K562 (cell line): ENCODE measurements around the gene HLA-DRB1. TPM values are rescaled to one million over a fixed set of nuclear protein-coding genes. Genes with fewer than 3 reads are reported as not detected.

Experiments
- ATAC-seq: fragments of 200-7000 bp; cut with Tn5 transposase; 3 replicates; pipeline ENCODE4 v1.9.1; 2020; ENCODE audit warnings: moderate library complexity
- BruUV-seq: library from RNA; stranded (reverse); fragments of 400-500 nt; replicated peaks from 2 replicates; lab custom pipeline; 2021; lab: Mats Ljungman, UMichigan
- CTCF ChIA-PET: fragments of 300-600 bp; formaldehyde crosslinking; extraction: SDS; loops from one replicate; lab custom pipeline; 2021; ENCODE audit warnings: low intra/inter-chr PET ratio; lab: Yijun Ruan, JAX
- POLR2A ChIA-PET: fragments of 300-600, 350-650 bp; sonication (Branson Sonifier 250); formaldehyde crosslinking; extraction: SDS; loops from one replicate; lab custom pipeline; 2021; ENCODE audit warnings: antibody characterized with exemption, inconsistent platforms; lab: Yijun Ruan, JAX
- DNase-seq, 4 experiments: peaks; one replicate each; pipeline versions ENCODE4 v3.0.0 to v3.0.0-alpha.2; 2011 to 2018; ENCODE audit warnings: low spot score in 3 of 4, mixed read lengths in 3 of 4; ENCODE audit errors: extremely low read depth in 1 of 4
- FAIRE-seq: peaks from 2 replicates; lab custom pipeline; 2011; peaks lifted over from hg19 to GRCh38; lab: Jason Lieb, UNC
- H2AFZ ChIP-seq: 2 replicates; pipeline ENCODE4 v1.6.0; 2011; ENCODE audit warnings: low read depth, low read length, control low read depth, inconsistent platforms
- H3K27ac ChIP-seq: fragments of 200-600 bp; 3 replicates; pipeline ENCODE4 v1.8.0; 2011; ENCODE audit warnings: low read depth, mild to moderate bottlenecking, control low read depth, inconsistent platforms, low read length, moderate library complexity, mixed read lengths; ENCODE audit errors: extremely low read depth
- H3K27me3 ChIP-seq, 2 experiments: fragments of 300-600 bp in 1 of 2; 2 replicates in 1 of 2; 3 replicates in 1 of 2; pipeline versions ENCODE4 v1.6.0 to v1.8.0; 2011; ENCODE audit warnings: inconsistent platforms in 2 of 2, low read length in 2 of 2, mild to moderate bottlenecking in 1 of 2, mixed read lengths in 1 of 2, moderate library complexity in 1 of 2; ENCODE audit not compliant: control insufficient read depth in 2 of 2, insufficient read depth in 2 of 2
- H3K36me3 ChIP-seq: fragments of 300-600 bp; 3 replicates; pipeline ENCODE4 v1.8.0; 2011; ENCODE audit warnings: mild to moderate bottlenecking, low read length, inconsistent platforms; ENCODE audit not compliant: control insufficient read depth, insufficient read depth
- H3K4me1 ChIP-seq, 2 experiments: fragments of 200-600 bp in 1 of 2; replicated peaks in 1 of 2; 2 replicates in 1 of 2; 3 replicates in 1 of 2; pipeline versions ENCODE4 v1.5.1 to v1.8.0; 2011; ENCODE audit warnings: inconsistent platforms in 2 of 2, low read length in 2 of 2, mild to moderate bottlenecking in 1 of 2, mixed read lengths in 1 of 2, moderate library complexity in 1 of 2; ENCODE audit not compliant: control insufficient read depth in 2 of 2, insufficient read depth in 2 of 2
- H3K4me2 ChIP-seq: 2 replicates; pipeline ENCODE4 v1.6.1; 2011; ENCODE audit warnings: low read length, control low read depth, inconsistent platforms, mixed read lengths; ENCODE audit not compliant: insufficient read depth
- H3K4me3 ChIP-seq: fragments of 200-600 bp; sonication (generic), shearing (Covaris generic); 2 replicates; pipeline ENCODE4 v1.5.1; 2016; ENCODE audit warnings: control low read depth, inconsistent platforms
- H3K79me2 ChIP-seq: fragments of 200-600 bp; 3 replicates; pipeline ENCODE4 v1.8.0; 2011; ENCODE audit warnings: low read length, inconsistent platforms; ENCODE audit not compliant: control insufficient read depth, insufficient read depth
- H3K9ac ChIP-seq, 2 experiments: 2 replicates each; pipeline versions ENCODE4 v1.6.0 to v1.6.1; 2011; ENCODE audit warnings: low read depth in 2 of 2, low read length in 2 of 2, control low read depth in 1 of 2, inconsistent platforms in 1 of 2, mild to moderate bottlenecking in 1 of 2, mixed read lengths in 1 of 2; ENCODE audit not compliant: insufficient read depth in 1 of 2
- H3K9me1 ChIP-seq: one replicate; pipeline ENCODE4 v1.6.0; 2011; ENCODE audit warnings: inconsistent platforms, mild to moderate bottlenecking, low read length, moderate library complexity; ENCODE audit not compliant: control insufficient read depth, insufficient read depth
- H3K9me3 ChIP-seq: replicated peaks from 2 replicates; pipeline ENCODE4 v1.5.1; 2011; ENCODE audit warnings: low read depth, low read length, inconsistent platforms; ENCODE audit not compliant: control insufficient read depth, insufficient read depth
- H4K20me1 ChIP-seq: replicated peaks from 2 replicates; pipeline ENCODE4 v1.6.1; 2011; ENCODE audit warnings: low read length, inconsistent platforms, mixed read lengths; ENCODE audit not compliant: control insufficient read depth, insufficient read depth
- CHD1 ChIP-seq: fragments of 200-600 bp; sonication (generic); IDR thresholded peaks from one replicate; pipeline ENCODE4 v1.6.1; 2012; ENCODE audit warnings: mild to moderate bottlenecking, moderate library complexity, low read length, inconsistent platforms
- DIDO1 ChIP-seq: fragments of 450-650 bp; IDR thresholded peaks from 2 replicates; pipeline ENCODE4 v1.6.1; 2016; ENCODE audit warnings: low read depth, missing biosample characterization, missing genetic modification characterization
- FOXP1 ChIP-seq: sonication (generic); formaldehyde crosslinking; IDR thresholded peaks from 2 replicates; pipeline ENCODE4 v1.8.0; 2022; ENCODE audit warnings: mild to moderate bottlenecking, missing genetic modification reagents
- MCM3 ChIP-seq: fragments of 450-650 bp; IDR thresholded peaks from 2 replicates; pipeline ENCODE4 v1.6.1; 2016
- NFE2L1 ChIP-seq: fragments of 450-650 bp; IDR thresholded peaks from 2 replicates; pipeline ENCODE4 v1.6.1; 2016; ENCODE audit warnings: missing genetic modification characterization, low read depth, mild to moderate bottlenecking, missing compliant biosample characterization, moderate library complexity, borderline replicate concordance
- POLR3A ChIP-seq: IDR thresholded peaks from 2 replicates; pipeline ENCODE4 v1.6.1; 2011; ENCODE audit warnings: borderline replicate concordance, mild to moderate bottlenecking, moderate library complexity; ENCODE audit not compliant: insufficient read length, insufficient read depth; ENCODE audit errors: extremely low read depth
- POLR3G ChIP-seq: IDR thresholded peaks from 2 replicates; pipeline ENCODE4 v1.6.1; 2011; ENCODE audit not compliant: insufficient read length, insufficient replicate concordance; ENCODE audit errors: extremely low read depth
- XRCC5 ChIP-seq: fragments of 200-400 bp; formaldehyde crosslinking; IDR thresholded peaks from 2 replicates; pipeline ENCODE4 v1.6.1; 2017; ENCODE audit warnings: low read depth, mild to moderate bottlenecking, low read length
- ZNF224 ChIP-seq: sonication (generic); formaldehyde crosslinking; IDR thresholded peaks from 2 replicates; pipeline ENCODE4 v1.8.0; 2022; ENCODE audit warnings: mild to moderate bottlenecking, missing genetic modification reagents
- WGBS: fragments of 100-300 bp; shearing (Covaris generic); methylation state at CpG from one replicate; pipeline ENCODE4 v1.1.6; 2016; ENCODE audit warnings: low coverage, mixed read lengths; ENCODE audit not compliant: insufficient coverage; ENCODE audit errors: missing lambda C conversion rate; 5-methylcytosine and 5-hydroxymethylcytosine counted together
- in situ Hi-C: fragments of 300-500 bp; cut with MboI; formaldehyde crosslinking; loops from 4 replicates; pipeline ENCODE4 v1.15.0; 2018; ENCODE audit warnings: inconsistent platforms, mixed read lengths
- intact Hi-C: fragments of 100-400 bp; cut with micrococcal nuclease; formaldehyde crosslinking; loops from 2 replicates; pipeline ENCODE4 v1.14.2; 2022
- polyA plus RNA-seq, 8 experiments: library from polyadenylated mRNA; depleted of rRNA in 4 of 8; stranded (reverse) in 5 of 8; unstranded in 3 of 8; fragments of >200 nt; fragmentation: Nextera tagmentation in 2 of 8; fragmentation: Illumina TruSeq in 1 of 8; extraction: Ambion mirVana in 2 of 8; extraction: Trizol in 1 of 8; gene quantifications; 2 replicates each; pipeline versions ENCODE4 v1.2.1 to v1.2.3, GENCODE V29; 2011 to 2014; ENCODE audit warnings: inconsistent platforms in 1 of 8, missing spikeins in 1 of 8
- total RNA-seq, 7 experiments: library from RNA; depleted of rRNA in 6 of 7; stranded (reverse); fragments of >200 nt in 6 of 7; fragmentation: Illumina TruSeq in 2 of 7; extraction: Trizol in 2 of 7; gene quantifications; 2 replicates each; pipeline versions ENCODE4 v1.2.1 to v1.2.3, GENCODE V29; 2011 to 2021; ENCODE audit warnings: low replicate concordance in 1 of 7
- TF ChIP-seq, protein P1 (sequence below): fragments of 250-450 bp; sonication (Bioruptor Pico); IDR thresholded peaks from 2 replicates; pipeline ENCODE4 v1.4.0; 2020
- TF ChIP-seq, protein P2 (sequence below): IDR thresholded peaks from 2 replicates; pipeline ENCODE4 v1.6.1; 2016; ENCODE audit warnings: missing genetic modification characterization, missing compliant biosample characterization
- TF ChIP-seq, protein P3 (sequence below): fragments of 250-450 bp; sonication (Bioruptor Pico); IDR thresholded peaks from 2 replicates; pipeline ENCODE4 v1.4.0; 2020; ENCODE audit warnings: mild to moderate bottlenecking, moderate library complexity

Gene HLA-DRB1
- total and polyA plus RNA-seq, 9 of the 15 experiments (the other 6 are each of a cell fraction or from before 2014, with no cell fraction given) = 0.06 to 0.78 (median 0.06) TPM; not detected in 6

DNA sequence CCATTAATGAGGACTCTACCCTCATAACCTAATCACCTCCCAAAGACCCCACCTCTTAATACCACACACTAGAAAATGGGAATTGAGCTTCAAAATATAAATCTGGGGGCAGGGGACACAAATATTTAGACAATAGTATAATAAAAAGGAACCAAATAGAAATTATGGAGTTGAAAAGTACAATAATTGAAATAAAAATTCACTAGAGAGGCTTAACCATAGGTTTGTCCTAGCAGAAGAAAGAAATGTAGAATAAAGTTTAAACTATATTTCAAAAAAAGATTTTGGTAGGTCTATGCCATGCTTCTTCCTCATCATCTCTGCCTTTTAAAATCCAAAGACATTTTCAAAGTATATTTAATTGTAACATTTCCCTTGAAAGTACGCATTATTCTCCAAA, 28.1 kb upstream of the HLA-DRB1 start:
- no peak for DNase-seq
- POLR2A ChIA-PET = no interaction called here
- H4K20me1 ChIP-seq = no peaks in the 10 kb centered on the region
- H3K4me1 ChIP-seq = no peaks in the 10 kb centered on the region
- no peaks in the 10 kb centered on the region for H3K27me3 ChIP-seq
- H3K9me3 ChIP-seq = no peaks in the 10 kb centered on the region; the same call in 1 of the 2 replicates
- intact Hi-C loops = no loop called here
- H2AFZ ChIP-seq = no peak overlapping the region
- no peaks in the 10 kb centered on the region for H3K9me1 ChIP-seq
- H3K36me3 ChIP-seq = no peaks in the 10 kb centered on the region
- BruUV-seq = no TSS peak
- no peak overlapping the region for H3K4me2 ChIP-seq
- in situ Hi-C loops = no loop called here
- CTCF ChIA-PET = no interaction called here
- no peaks in the 10 kb centered on the region for H3K79me2 ChIP-seq
- WGBS = 8% methylated on average over 1 of the region's 1 CpG
- H3K9ac ChIP-seq = no peak overlapping the region
- no peak overlapping the region for H3K27ac ChIP-seq
- no peak overlapping the region for H3K4me3 ChIP-seq
- no peak for FAIRE-seq
- no peak for ATAC-seq
- TF ChIP-seq POLR3A (no peak), FOXP1 (CRISPR knock-in tag) (no peak), POLR3G (no peak), ZNF224 (CRISPR knock-in tag) (no peak), XRCC5 (no peak), CHD1 (no peak), NFE2L1 (tag) (no peak), MCM3 (no peak), DIDO1 (tag) (no peak)
- TF ChIP-seq, protein P1, sequence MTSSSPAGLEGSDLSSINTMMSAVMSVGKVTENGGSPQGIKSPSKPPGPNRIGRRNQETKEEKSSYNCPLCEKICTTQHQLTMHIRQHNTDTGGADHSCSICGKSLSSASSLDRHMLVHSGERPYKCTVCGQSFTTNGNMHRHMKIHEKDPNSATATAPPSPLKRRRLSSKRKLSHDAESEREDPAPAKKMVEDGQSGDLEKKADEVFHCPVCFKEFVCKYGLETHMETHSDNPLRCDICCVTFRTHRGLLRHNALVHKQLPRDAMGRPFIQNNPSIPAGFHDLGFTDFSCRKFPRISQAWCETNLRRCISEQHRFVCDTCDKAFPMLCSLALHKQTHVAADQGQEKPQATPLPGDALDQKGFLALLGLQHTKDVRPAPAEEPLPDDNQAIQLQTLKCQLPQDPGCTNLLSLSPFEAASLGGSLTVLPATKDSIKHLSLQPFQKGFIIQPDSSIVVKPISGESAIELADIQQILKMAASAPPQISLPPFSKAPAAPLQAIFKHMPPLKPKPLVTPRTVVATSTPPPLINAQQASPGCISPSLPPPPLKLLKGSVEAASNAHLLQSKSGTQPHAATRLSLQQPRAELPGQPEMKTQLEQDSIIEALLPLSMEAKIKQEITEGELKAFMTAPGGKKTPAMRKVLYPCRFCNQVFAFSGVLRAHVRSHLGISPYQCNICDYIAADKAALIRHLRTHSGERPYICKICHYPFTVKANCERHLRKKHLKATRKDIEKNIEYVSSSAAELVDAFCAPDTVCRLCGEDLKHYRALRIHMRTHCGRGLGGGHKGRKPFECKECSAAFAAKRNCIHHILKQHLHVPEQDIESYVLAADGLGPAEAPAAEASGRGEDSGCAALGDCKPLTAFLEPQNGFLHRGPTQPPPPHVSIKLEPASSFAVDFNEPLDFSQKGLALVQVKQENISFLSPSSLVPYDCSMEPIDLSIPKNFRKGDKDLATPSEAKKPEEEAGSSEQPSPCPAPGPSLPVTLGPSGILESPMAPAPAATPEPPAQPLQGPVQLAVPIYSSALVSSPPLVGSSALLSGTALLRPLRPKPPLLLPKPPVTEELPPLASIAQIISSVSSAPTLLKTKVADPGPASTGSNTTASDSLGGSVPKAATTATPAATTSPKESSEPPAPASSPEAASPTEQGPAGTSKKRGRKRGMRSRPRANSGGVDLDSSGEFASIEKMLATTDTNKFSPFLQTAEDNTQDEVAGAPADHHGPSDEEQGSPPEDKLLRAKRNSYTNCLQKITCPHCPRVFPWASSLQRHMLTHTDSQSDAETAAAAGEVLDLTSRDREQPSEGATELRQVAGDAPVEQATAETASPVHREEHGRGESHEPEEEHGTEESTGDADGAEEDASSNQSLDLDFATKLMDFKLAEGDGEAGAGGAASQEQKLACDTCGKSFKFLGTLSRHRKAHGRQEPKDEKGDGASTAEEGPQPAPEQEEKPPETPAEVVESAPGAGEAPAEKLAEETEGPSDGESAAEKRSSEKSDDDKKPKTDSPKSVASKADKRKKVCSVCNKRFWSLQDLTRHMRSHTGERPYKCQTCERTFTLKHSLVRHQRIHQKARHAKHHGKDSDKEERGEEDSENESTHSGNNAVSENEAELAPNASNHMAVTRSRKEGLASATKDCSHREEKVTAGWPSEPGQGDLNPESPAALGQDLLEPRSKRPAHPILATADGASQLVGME (CRISPR knock-in tag) = no peak
- TF ChIP-seq, protein P2, sequence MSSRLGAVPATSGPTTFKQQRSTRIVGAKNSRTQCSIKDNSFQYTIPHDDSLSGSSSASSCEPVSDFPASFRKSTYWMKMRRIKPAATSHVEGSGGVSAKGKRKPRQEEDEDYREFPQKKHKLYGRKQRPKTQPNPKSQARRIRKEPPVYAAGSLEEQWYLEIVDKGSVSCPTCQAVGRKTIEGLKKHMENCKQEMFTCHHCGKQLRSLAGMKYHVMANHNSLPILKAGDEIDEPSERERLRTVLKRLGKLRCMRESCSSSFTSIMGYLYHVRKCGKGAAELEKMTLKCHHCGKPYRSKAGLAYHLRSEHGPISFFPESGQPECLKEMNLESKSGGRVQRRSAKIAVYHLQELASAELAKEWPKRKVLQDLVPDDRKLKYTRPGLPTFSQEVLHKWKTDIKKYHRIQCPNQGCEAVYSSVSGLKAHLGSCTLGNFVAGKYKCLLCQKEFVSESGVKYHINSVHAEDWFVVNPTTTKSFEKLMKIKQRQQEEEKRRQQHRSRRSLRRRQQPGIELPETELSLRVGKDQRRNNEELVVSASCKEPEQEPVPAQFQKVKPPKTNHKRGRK (tag) = no peak
- TF ChIP-seq, protein P3, sequence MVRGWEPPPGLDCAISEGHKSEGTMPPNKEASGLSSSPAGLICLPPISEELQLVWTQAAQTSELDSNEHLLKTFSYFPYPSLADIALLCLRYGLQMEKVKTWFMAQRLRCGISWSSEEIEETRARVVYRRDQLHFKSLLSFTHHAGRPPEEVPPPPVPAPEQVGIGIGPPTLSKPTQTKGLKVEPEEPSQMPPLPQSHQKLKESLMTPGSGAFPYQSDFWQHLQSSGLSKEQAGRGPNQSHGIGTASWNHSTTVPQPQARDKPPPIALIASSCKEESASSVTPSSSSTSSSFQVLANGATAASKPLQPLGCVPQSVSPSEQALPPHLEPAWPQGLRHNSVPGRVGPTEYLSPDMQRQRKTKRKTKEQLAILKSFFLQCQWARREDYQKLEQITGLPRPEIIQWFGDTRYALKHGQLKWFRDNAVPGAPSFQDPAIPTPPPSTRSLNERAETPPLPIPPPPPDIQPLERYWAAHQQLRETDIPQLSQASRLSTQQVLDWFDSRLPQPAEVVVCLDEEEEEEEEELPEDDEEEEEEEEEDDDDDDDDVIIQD (CRISPR knock-in tag) = no peak
